HCT116 (cell line): Measurements from ENCODE around the gene MAP2K2. TPM values are rescaled to one million over a fixed set of nuclear protein-coding genes. Genes with fewer than 3 reads are reported as not detected.

Source experiments
- ATAC-seq: fragments of 200-7000 bp; cut with Tn5 transposase; 2 replicates; pipeline ENCODE4 v1.9.1; 2020; ENCODE audit warnings: mild to moderate bottlenecking, moderate library complexity
- BruUV-seq: library from RNA; stranded (reverse); fragments of 400-500 nt; replicated peaks from 2 replicates; lab custom pipeline; 2021; lab: Mats Ljungman, UMichigan
- CTCF ChIA-PET: fragments of 300-600 bp; sonication (Branson Sonifier 250); formaldehyde crosslinking; loops from one replicate; lab custom pipeline; 2021; ENCODE audit warnings: antibody characterized with exemption; lab: Charles Lee
- POLR2A ChIA-PET: fragments of 300-600, 350-600 bp; sonication (Branson Sonifier 250); formaldehyde crosslinking; loops from one replicate; lab custom pipeline; 2021; ENCODE audit warnings: antibody characterized with exemption; lab: Charles Lee
- RAD21 ChIA-PET, 2 experiments: fragments of 300-600 bp; sonication (Branson Sonifier 250); formaldehyde crosslinking; loops; one replicate each; lab custom pipeline; 2023; ENCODE audit warnings: low total read pairs in 2 of 2; ENCODE audit not compliant: uncharacterized antibody in 2 of 2, unreplicated experiment in 2 of 2, low non-redundant PET in 1 of 2; lab: Charles Lee
- DNase-seq: peaks from one replicate; pipeline ENCODE4 v3.0.0-alpha.2; 2010; ENCODE audit warnings: low read depth, low spot score
- H2AFZ ChIP-seq: fragments of 200-600 bp; shearing (Covaris generic), sonication (generic); 2 replicates; pipeline ENCODE4 v1.6.1; 2017; ENCODE audit warnings: low read depth, mixed run types, mixed read lengths, antibody characterized with exemption, low read length; ENCODE audit not compliant: poor library complexity, severe bottlenecking
- H3K27ac ChIP-seq: 2 replicates; pipeline ENCODE4 v1.5.1; 2012; ENCODE audit warnings: low read depth, low read length
- H3K27me3 ChIP-seq: fragments of 200-600 bp; sonication (generic); 2 replicates; pipeline ENCODE4 v1.6.1; 2016; ENCODE audit warnings: mixed run types, low read length, mixed read lengths; ENCODE audit not compliant: insufficient read depth
- H3K36me3 ChIP-seq, 2 experiments: fragments of 200-500 bp in 1 of 2; fragments of 200-600 bp in 1 of 2; sonication (Bioruptor generic) in 1 of 2; sonication (generic) in 1 of 2; 2 replicates each; pipeline versions ENCODE4 v1.5.1 to v1.6.1; 2014 to 2016; ENCODE audit warnings: low read length in 2 of 2, inconsistent platforms in 1 of 2, mixed read lengths in 1 of 2, mixed run types in 1 of 2; ENCODE audit not compliant: insufficient read depth in 2 of 2, control insufficient read depth in 1 of 2
- H3K4me1 ChIP-seq, 2 experiments: fragments of 200-600 bp in 1 of 2; sonication (generic) in 1 of 2; 2 replicates each; pipeline versions ENCODE4 v1.5.1 to v1.6.1; 2012 to 2017; ENCODE audit warnings: low read length in 2 of 2, inconsistent platforms in 1 of 2, mild to moderate bottlenecking in 1 of 2, mixed read lengths in 1 of 2, mixed run types in 1 of 2, moderate library complexity in 1 of 2; ENCODE audit not compliant: insufficient read depth in 2 of 2, control insufficient read depth in 1 of 2
- H3K4me2 ChIP-seq: fragments of 200-600 bp; sonication (generic); 2 replicates; pipeline ENCODE4 v1.6.1; 2017; ENCODE audit warnings: mixed run types, low read length, mixed read lengths
- H3K4me3 ChIP-seq, 2 experiments: fragments of 200-600 bp in 1 of 2; sonication (generic) in 1 of 2; replicated peaks in 1 of 2; 2 replicates each; pipeline ENCODE4 v1.5.1; 2011 to 2016; ENCODE audit warnings: low read length in 2 of 2, control low read depth in 1 of 2, low read depth in 1 of 2, mild to moderate bottlenecking in 1 of 2, mixed read lengths in 1 of 2, mixed run types in 1 of 2
- H3K79me2 ChIP-seq: fragments of 200-600 bp; sonication (generic); 2 replicates; pipeline ENCODE4 v1.6.1; 2017; ENCODE audit warnings: mild to moderate bottlenecking, mixed run types, low read length, moderate library complexity, mixed read lengths; ENCODE audit not compliant: insufficient read depth
- H3K9ac ChIP-seq: fragments of 200-600 bp; sonication (generic); 2 replicates; pipeline ENCODE4 v1.6.1; 2016; ENCODE audit warnings: low read length, mixed read lengths
- H3K9me2 ChIP-seq: fragments of 200-600 bp; sonication (generic), shearing (Covaris generic); 2 replicates; pipeline ENCODE4 v1.6.1; 2017; ENCODE audit warnings: mixed run types, mild to moderate bottlenecking, moderate library complexity; ENCODE audit not compliant: insufficient read depth
- H3K9me3 ChIP-seq, 2 experiments: fragments of 200-500 bp in 1 of 2; fragments of 200-600 bp in 1 of 2; sonication (Bioruptor generic) in 1 of 2; sonication (generic) in 1 of 2; 2 replicates each; pipeline ENCODE4 v1.6.1; 2014 to 2017; ENCODE audit warnings: low read length in 2 of 2, mixed read lengths in 2 of 2, inconsistent platforms in 1 of 2, low read depth in 1 of 2, mild to moderate bottlenecking in 1 of 2, mixed run types in 1 of 2, moderate library complexity in 1 of 2; ENCODE audit not compliant: control insufficient read depth in 1 of 2, insufficient read depth in 1 of 2
- H4K20me1 ChIP-seq: fragments of 200-600 bp; sonication (generic), shearing (Covaris generic); 2 replicates; pipeline ENCODE4 v1.6.1; 2017; ENCODE audit warnings: mixed run types, mild to moderate bottlenecking, moderate library complexity; ENCODE audit not compliant: insufficient read depth
- CBX3 ChIP-seq: IDR thresholded peaks from 2 replicates; pipeline ENCODE4 v1.6.1; 2012; ENCODE audit warnings: low read depth
- CEBPB ChIP-seq: IDR thresholded peaks from 2 replicates; pipeline ENCODE4 v1.6.1; 2012; ENCODE audit warnings: low read depth
- ELF1 ChIP-seq: IDR thresholded peaks from 2 replicates; pipeline ENCODE4 v1.6.1; 2012; ENCODE audit warnings: low read depth, borderline replicate concordance
- EZH2 ChIP-seq: fragments of 200-600 bp; sonication (generic); IDR thresholded peaks from 2 replicates; pipeline ENCODE4 v1.6.1; 2017; ENCODE audit warnings: antibody characterized with exemption, mixed run types
- FOSL1 ChIP-seq: IDR thresholded peaks from 2 replicates; pipeline ENCODE4 v1.6.1; 2012; ENCODE audit warnings: low read depth
- JUND ChIP-seq: IDR thresholded peaks from 2 replicates; pipeline ENCODE4 v1.6.1; 2012
- POLR2AphosphoS5 ChIP-seq: IDR thresholded peaks from 2 replicates; pipeline ENCODE4 v1.6.1; 2011; ENCODE audit warnings: mild to moderate bottlenecking, low read depth, low read length, moderate library complexity
- SRF ChIP-seq: IDR thresholded peaks from 2 replicates; pipeline ENCODE4 v1.6.1; 2012; ENCODE audit warnings: low read depth
- ZNF274 ChIP-seq: fragments of 200-500 bp; sonication (Bioruptor generic); IDR thresholded peaks from 2 replicates; pipeline ENCODE4 v1.6.1; 2014; ENCODE audit warnings: mild to moderate bottlenecking, low read depth, low read length, inconsistent platforms
- intact Hi-C: fragments of 100-400 bp; cut with micrococcal nuclease; formaldehyde crosslinking; loops from 2 replicates; pipeline ENCODE4 v1.10.0; 2022
- total RNA-seq: library from RNA; stranded (reverse); gene quantifications from one replicate; pipeline ENCODE4 v1.2.1, GENCODE V29; 2021; ENCODE audit not compliant: unreplicated experiment
- TF ChIP-seq, protein P1 (sequence below): IDR thresholded peaks from 2 replicates; pipeline ENCODE4 v1.6.1; 2012
- TF ChIP-seq, protein P2 (sequence below), 3 experiments: fragments of 200-600 bp in 1 of 3; sonication (generic) in 1 of 3; IDR thresholded peaks in 2 of 3; conservative IDR thresholded peaks in 1 of 3; 2 replicates each; pipeline ENCODE4 v1.5.1; 2012 to 2017; ENCODE audit warnings: low read depth in 2 of 3, low read length in 2 of 3, antibody characterized with exemption in 1 of 3, borderline replicate concordance in 1 of 3, control low read depth in 1 of 3, mild to moderate bottlenecking in 1 of 3, mixed read lengths in 1 of 3, mixed run types in 1 of 3, moderate library complexity in 1 of 3; ENCODE audit not compliant: insufficient read depth in 1 of 3
- TF ChIP-seq, protein P3 (sequence below): IDR thresholded peaks from 2 replicates; pipeline ENCODE4 v1.6.1; 2012; ENCODE audit warnings: low read depth
- TF ChIP-seq, protein P4 (sequence below): IDR thresholded peaks from 2 replicates; pipeline ENCODE4 v1.6.1; 2011; ENCODE audit warnings: mild to moderate bottlenecking, low read length, moderate library complexity; ENCODE audit not compliant: insufficient replicate concordance; ENCODE audit errors: extremely low read depth
- TF ChIP-seq, protein P5 (sequence below): IDR thresholded peaks from 2 replicates; pipeline ENCODE4 v1.6.1; 2012

Gene MAP2K2
- total RNA-seq, 1 experiment from 2014 or later = 186 TPM

DNA sequence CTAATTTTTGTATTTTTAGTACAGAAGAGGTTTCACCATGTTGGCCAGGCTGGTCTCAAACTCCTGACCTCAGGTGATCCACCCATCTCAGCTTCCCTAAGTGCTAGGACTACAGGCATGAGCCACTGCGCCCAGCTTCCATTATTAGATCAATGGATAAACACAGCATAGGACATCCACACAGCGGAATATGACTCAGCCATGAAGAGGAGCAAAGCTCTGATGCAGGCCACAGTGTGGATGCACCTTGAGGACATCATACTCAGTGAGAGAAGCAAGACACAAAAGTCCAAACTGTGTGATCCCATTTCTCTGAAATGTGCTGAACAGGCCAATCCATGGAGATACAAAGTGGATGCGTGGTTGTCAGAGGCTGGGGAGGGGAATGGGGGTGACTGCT, 52.3 kb downstream of the MAP2K2 start:
- no peak overlapping the region for H2AFZ ChIP-seq
- H3K4me3 ChIP-seq = no peak overlapping the region
- no peak overlapping the region for H3K9ac ChIP-seq
- H3K9me3 ChIP-seq = no peaks in the 10 kb centered on the region
- H4K20me1 ChIP-seq = no peaks in the 10 kb centered on the region
- CTCF ChIA-PET = no interaction called here
- POLR2A ChIA-PET = no interaction called here
- TF ChIP-seq POLR2AphosphoS5 = no peak
- no peak for TF ChIP-seq ZNF274
- TF ChIP-seq, protein P1, sequence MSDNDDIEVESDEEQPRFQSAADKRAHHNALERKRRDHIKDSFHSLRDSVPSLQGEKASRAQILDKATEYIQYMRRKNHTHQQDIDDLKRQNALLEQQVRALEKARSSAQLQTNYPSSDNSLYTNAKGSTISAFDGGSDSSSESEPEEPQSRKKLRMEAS = no peak
- TF ChIP-seq SRF = no peak
- TF ChIP-seq, protein P2, sequence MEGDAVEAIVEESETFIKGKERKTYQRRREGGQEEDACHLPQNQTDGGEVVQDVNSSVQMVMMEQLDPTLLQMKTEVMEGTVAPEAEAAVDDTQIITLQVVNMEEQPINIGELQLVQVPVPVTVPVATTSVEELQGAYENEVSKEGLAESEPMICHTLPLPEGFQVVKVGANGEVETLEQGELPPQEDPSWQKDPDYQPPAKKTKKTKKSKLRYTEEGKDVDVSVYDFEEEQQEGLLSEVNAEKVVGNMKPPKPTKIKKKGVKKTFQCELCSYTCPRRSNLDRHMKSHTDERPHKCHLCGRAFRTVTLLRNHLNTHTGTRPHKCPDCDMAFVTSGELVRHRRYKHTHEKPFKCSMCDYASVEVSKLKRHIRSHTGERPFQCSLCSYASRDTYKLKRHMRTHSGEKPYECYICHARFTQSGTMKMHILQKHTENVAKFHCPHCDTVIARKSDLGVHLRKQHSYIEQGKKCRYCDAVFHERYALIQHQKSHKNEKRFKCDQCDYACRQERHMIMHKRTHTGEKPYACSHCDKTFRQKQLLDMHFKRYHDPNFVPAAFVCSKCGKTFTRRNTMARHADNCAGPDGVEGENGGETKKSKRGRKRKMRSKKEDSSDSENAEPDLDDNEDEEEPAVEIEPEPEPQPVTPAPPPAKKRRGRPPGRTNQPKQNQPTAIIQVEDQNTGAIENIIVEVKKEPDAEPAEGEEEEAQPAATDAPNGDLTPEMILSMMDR (IDR thresholded peaks at IDR 0.05 in 2 of 3, conservative IDR thresholded peaks at IDR 0.05 in 1 of 3; ENCODE audit: borderline replicate concordance in 1 of 3, insufficient read depth in 1 of 3, low read depth in 2 of 3, low read length in 2 of 3) = no peak
- TF ChIP-seq, protein P3, sequence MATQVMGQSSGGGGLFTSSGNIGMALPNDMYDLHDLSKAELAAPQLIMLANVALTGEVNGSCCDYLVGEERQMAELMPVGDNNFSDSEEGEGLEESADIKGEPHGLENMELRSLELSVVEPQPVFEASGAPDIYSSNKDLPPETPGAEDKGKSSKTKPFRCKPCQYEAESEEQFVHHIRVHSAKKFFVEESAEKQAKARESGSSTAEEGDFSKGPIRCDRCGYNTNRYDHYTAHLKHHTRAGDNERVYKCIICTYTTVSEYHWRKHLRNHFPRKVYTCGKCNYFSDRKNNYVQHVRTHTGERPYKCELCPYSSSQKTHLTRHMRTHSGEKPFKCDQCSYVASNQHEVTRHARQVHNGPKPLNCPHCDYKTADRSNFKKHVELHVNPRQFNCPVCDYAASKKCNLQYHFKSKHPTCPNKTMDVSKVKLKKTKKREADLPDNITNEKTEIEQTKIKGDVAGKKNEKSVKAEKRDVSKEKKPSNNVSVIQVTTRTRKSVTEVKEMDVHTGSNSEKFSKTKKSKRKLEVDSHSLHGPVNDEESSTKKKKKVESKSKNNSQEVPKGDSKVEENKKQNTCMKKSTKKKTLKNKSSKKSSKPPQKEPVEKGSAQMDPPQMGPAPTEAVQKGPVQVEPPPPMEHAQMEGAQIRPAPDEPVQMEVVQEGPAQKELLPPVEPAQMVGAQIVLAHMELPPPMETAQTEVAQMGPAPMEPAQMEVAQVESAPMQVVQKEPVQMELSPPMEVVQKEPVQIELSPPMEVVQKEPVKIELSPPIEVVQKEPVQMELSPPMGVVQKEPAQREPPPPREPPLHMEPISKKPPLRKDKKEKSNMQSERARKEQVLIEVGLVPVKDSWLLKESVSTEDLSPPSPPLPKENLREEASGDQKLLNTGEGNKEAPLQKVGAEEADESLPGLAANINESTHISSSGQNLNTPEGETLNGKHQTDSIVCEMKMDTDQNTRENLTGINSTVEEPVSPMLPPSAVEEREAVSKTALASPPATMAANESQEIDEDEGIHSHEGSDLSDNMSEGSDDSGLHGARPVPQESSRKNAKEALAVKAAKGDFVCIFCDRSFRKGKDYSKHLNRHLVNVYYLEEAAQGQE = no peak
- TF ChIP-seq JUND = no peak
- TF ChIP-seq, protein P4, sequence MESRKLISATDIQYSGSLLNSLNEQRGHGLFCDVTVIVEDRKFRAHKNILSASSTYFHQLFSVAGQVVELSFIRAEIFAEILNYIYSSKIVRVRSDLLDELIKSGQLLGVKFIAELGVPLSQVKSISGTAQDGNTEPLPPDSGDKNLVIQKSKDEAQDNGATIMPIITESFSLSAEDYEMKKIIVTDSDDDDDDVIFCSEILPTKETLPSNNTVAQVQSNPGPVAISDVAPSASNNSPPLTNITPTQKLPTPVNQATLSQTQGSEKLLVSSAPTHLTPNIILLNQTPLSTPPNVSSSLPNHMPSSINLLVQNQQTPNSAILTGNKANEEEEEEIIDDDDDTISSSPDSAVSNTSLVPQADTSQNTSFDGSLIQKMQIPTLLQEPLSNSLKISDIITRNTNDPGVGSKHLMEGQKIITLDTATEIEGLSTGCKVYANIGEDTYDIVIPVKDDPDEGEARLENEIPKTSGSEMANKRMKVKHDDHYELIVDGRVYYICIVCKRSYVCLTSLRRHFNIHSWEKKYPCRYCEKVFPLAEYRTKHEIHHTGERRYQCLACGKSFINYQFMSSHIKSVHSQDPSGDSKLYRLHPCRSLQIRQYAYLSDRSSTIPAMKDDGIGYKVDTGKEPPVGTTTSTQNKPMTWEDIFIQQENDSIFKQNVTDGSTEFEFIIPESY = no peak
- no peak for TF ChIP-seq EZH2
- no peak for TF ChIP-seq ELF1
- TF ChIP-seq CEBPB = no peak
- TF ChIP-seq CBX3 = no peak
- TF ChIP-seq, protein P5, sequence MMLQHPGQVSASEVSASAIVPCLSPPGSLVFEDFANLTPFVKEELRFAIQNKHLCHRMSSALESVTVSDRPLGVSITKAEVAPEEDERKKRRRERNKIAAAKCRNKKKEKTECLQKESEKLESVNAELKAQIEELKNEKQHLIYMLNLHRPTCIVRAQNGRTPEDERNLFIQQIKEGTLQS = no peak
- no peak for TF ChIP-seq FOSL1
- no peak overlapping the region for H3K4me2 ChIP-seq
- no peaks in the 10 kb centered on the region for H3K27me3 ChIP-seq
- H3K36me3 ChIP-seq = no peaks in the 10 kb centered on the region
- DNase-seq (no peak), ATAC-seq (no peak)
- peaks cover 5 to 11% of the 10 kb centered on the region in 2 experiments; a peak in 3 of 4 replicates for H3K4me1 ChIP-seq
- RAD21 ChIA-PET = no interaction called here
- no peaks in the 10 kb centered on the region for H3K9me2 ChIP-seq
- intact Hi-C loops = no loop called here
- BruUV-seq = no TSS peak
- H3K27ac ChIP-seq = no peak overlapping the region
- H3K79me2 ChIP-seq = no peaks in the 10 kb centered on the region
